Stimulated activated CD8-positive, alpha-beta memory T cell treated with anti-CD3 and anti-CD28 coated beads, Interleukin-15, amount 100 ng/mL, for 1 hour (primary cell): ENCODE results near the gene TAF1L.
"Not testable (repeated sequence)": the region's sequence is repeated elsewhere in the genome, so short reads cannot be mapped to it uniquely, and the experiment has no call there.

Experiments used
- DNase-seq: peaks from one replicate; pipeline ENCODE4 v3.0.0-alpha.2; 2020; ENCODE audit warnings: low read depth

TAF1L gene

GRCh38 chr9:32635362-32635761, at the start of gene TAF1L:
TAF1L (minus strand) TSS chr9:32635669; CDS start chr9:32635579, 90 bp downstream.
- no peak for DNase-seq

- no peak for DNase-seq
These were observed 46.3 kb upstream of the TAF1L start for GRCh38 chr9:32681751-32682150.

- no peak for DNase-seq
These were observed 42.5 kb upstream of the TAF1L start for GRCh38 chr9:32677931-32678330.

GRCh38 chr9:32672469-32672868, 37.0 kb upstream of the TAF1L start:
- DNase-seq, result no peak

- no peak for DNase-seq
These were observed 35.9 kb upstream of the TAF1L start for GRCh38 chr9:32671333-32671732.

- DNase-seq, result no peak
These were observed 29.6 kb upstream of the TAF1L start for GRCh38 chr9:32665101-32665500.

GRCh38 chr9:32663741-32664140, 28.3 kb upstream of the TAF1L start:
- no peak for DNase-seq

GRCh38 chr9:32647671-32648070, 12.2 kb upstream of the TAF1L start:
- no peak for DNase-seq

- no peak for DNase-seq
These were observed 9.2 kb upstream of the TAF1L start for GRCh38 chr9:32644698-32645097.

GRCh38 chr9:32633151-32633550, 2.3 kb downstream of the TAF1L start:
- DNase-seq, result not testable (repeated sequence)

- DNase-seq, result no peak
These were observed 3.5 kb downstream of the TAF1L start for GRCh38 chr9:32631991-32632390.

GRCh38 chr9:32627394-32627954, 8.0 kb downstream of the TAF1L start:
- DNase-seq, result no peak

GRCh38 chr9:32625320-32625719, 10.1 kb downstream of the TAF1L start:
- no peak for DNase-seq

- no peak for DNase-seq
These were observed 12.5 kb downstream of the TAF1L start for GRCh38 chr9:32622948-32623347.

- DNase-seq, result no peak
These were observed 17.2 kb downstream of the TAF1L start for GRCh38 chr9:32618261-32618660.

GRCh38 chr9:32606811-32607210, 28.7 kb downstream of the TAF1L start:
- DNase-seq, result no peak

- DNase-seq, result no peak
These were observed 31.3 kb downstream of the TAF1L start for GRCh38 chr9:32603914-32604852.

- not testable (repeated sequence) for DNase-seq
These were observed 36.4 kb downstream of the TAF1L start for GRCh38 chr9:32599021-32599420.

GRCh38 chr9:32596936-32597335, 38.5 kb downstream of the TAF1L start:
- DNase-seq, result no peak

GRCh38 chr9:32596096-32596865, 39.2 kb downstream of the TAF1L start:
- no peak for DNase-seq

- no peak for DNase-seq
These were observed 44.6 kb downstream of the TAF1L start for GRCh38 chr9:32590898-32591297.

- DNase-seq, result no peak
These were observed 45.0 kb downstream of the TAF1L start for GRCh38 chr9:32590476-32590875.
